Keratinocyte (primary cell): Measurements from ENCODE around the gene CA9.

Source experiments
- EZH2 ChIP-seq: IDR thresholded peaks from one replicate; pipeline ENCODE4 v1.6.1; 2012; ENCODE audit warnings: inconsistent platforms, mild to moderate bottlenecking, low read length, moderate library complexity
- TF ChIP-seq, protein P1 (sequence below), 3 experiments: IDR thresholded peaks in 1 of 3; conservative IDR thresholded peaks in 1 of 3; optimal IDR thresholded peaks in 1 of 3; 2 replicates in 2 of 3; 3 replicates in 1 of 3; pipeline versions ENCODE3 to v1.5.1; 2011; ENCODE audit warnings: low read length in 3 of 3, mild to moderate bottlenecking in 3 of 3, moderate library complexity in 2 of 3, control low read depth in 1 of 3, inconsistent platforms in 1 of 3; ENCODE audit not compliant: insufficient read depth in 2 of 3; ENCODE audit errors: extremely low read depth in 1 of 3

DNA sequence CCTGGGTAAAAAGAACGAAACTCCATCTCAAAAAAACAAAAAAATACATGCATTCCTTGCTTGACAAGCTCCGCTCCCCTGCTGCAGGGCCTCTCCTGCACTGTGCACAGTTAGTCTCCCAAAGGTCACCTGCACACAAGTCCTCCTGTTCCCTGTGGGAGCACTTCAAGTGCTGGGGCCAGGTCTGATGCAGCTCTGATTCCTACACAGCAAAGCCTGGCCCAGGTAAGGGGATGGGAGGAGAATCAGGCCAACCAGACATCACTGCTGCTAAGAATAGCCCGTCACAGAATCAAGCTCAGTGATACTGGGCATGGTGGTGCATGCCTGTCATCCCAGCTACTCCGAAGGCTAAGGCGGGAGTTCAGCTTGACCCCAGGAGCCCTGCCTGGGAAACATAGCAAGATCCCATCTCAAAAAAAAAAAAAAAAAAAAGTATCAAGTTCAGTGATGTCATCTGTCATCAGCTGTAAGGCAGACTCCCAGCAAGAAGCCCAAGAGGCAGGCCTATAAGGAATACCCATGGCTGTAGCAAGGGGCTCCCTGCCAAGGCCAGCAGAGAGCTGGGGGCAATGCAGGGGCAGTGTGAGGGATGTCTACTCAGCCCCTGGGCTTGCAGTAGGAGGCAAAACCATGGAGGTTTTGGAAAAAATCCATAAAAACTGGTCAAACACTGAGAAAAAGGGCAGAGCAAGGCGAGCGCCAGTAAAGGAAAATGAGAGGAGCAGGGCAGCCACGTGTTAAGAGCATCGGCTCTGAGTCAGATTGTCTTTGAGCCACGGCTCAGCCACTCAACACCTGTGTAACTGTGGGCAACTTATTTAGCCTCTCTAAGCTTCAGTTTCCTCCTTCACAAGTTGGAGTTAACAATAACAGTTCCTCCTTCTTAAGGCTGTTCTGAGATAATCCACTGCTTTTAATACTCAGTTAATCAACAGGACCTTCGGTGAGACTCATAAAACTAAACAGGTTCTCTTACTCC lies 12.8 kb downstream of the CA9 start:
- TF ChIP-seq EZH2, result no peak
- TF ChIP-seq, protein P1, sequence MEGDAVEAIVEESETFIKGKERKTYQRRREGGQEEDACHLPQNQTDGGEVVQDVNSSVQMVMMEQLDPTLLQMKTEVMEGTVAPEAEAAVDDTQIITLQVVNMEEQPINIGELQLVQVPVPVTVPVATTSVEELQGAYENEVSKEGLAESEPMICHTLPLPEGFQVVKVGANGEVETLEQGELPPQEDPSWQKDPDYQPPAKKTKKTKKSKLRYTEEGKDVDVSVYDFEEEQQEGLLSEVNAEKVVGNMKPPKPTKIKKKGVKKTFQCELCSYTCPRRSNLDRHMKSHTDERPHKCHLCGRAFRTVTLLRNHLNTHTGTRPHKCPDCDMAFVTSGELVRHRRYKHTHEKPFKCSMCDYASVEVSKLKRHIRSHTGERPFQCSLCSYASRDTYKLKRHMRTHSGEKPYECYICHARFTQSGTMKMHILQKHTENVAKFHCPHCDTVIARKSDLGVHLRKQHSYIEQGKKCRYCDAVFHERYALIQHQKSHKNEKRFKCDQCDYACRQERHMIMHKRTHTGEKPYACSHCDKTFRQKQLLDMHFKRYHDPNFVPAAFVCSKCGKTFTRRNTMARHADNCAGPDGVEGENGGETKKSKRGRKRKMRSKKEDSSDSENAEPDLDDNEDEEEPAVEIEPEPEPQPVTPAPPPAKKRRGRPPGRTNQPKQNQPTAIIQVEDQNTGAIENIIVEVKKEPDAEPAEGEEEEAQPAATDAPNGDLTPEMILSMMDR (optimal IDR thresholded peaks at IDR 0.05 in 1 of 3, IDR thresholded peaks at IDR 0.05 in 1 of 3, conservative IDR thresholded peaks at IDR 0.05 in 1 of 3; ENCODE audit: extremely low read depth in 1 of 3, insufficient read depth in 2 of 3, low read length in 3 of 3), result no peak
